Skeletal muscle tissue (tissue), 1 donor: ENCODE data around the gene NAB1. TPM values are rescaled to one million over a fixed set of nuclear protein-coding genes. Genes with fewer than 3 reads are reported as not detected.

Experiments
- total RNA-seq: library from RNA; depleted of rRNA; stranded (reverse); fragments of >200 nt; gene quantifications from one replicate; pipeline ENCODE4 v1.2.3, GENCODE V29; 2014

NAB1 gene
- total RNA-seq, 1 donor from 2014 or later, result 128 TPM

Other genes with a start within 250 kb of the NAB1 start
- gene MFSD6, start 240.7 kb upstream of the NAB1 start, total RNA-seq, result 8.4 TPM
- 7.8 TPM for gene NEMP2, start 114.4 kb upstream of the NAB1 start, total RNA-seq
- gene GLS, start 231.7 kb downstream of the NAB1 start, total RNA-seq, result 163 TPM